H9 (cell line): ENCODE data around the gene DNHD1. TPM values are rescaled to one million over a fixed set of nuclear protein-coding genes. Genes with fewer than 3 reads are reported as not detected.
A peak's percentile ranks its signal among the peaks of the same experiment; 100 is the strongest.

Source experiments
- DNase-seq: peaks from one replicate; pipeline ENCODE4 v3.0.0-alpha.2; 2017
- H2AFZ ChIP-seq: one replicate; pipeline ENCODE4 v1.6.1; 2013; ENCODE audit warnings: mild to moderate bottlenecking, low read length, control low read depth, moderate library complexity
- H2AK5ac ChIP-seq: 2 replicates; pipeline ENCODE4 v1.6.1; 2013; ENCODE audit warnings: low read length, control low read depth, mixed read lengths; ENCODE audit not compliant: insufficient read length
- H2BK120ac ChIP-seq: one replicate; pipeline ENCODE4 v1.6.1; 2013; ENCODE audit warnings: low read depth, mild to moderate bottlenecking, low read length, control low read depth, inconsistent platforms; ENCODE audit not compliant: poor library complexity, severe bottlenecking
- H2BK12ac ChIP-seq: 2 replicates; pipeline ENCODE4 v1.6.1; 2013; ENCODE audit warnings: low read length, control low read depth, mixed read lengths, low read depth; ENCODE audit not compliant: insufficient read length
- H2BK15ac ChIP-seq: 2 replicates; pipeline ENCODE4 v1.6.1; 2013; ENCODE audit warnings: low read depth, low read length, control low read depth
- H2BK20ac ChIP-seq: one replicate; pipeline ENCODE4 v1.6.1; 2013; ENCODE audit warnings: low read depth, mild to moderate bottlenecking, low read length, control low read depth, inconsistent platforms; ENCODE audit not compliant: poor library complexity, severe bottlenecking
- H2BK5ac ChIP-seq: 2 replicates; pipeline ENCODE4 v1.6.1; 2013; ENCODE audit warnings: low read length, control low read depth, mixed read lengths; ENCODE audit not compliant: insufficient read length
- H3K14ac ChIP-seq: 2 replicates; pipeline ENCODE4 v1.6.1; 2013; ENCODE audit warnings: low read length, control low read depth; ENCODE audit not compliant: insufficient read depth
- H3K18ac ChIP-seq: 2 replicates; pipeline ENCODE4 v1.6.1; 2013; ENCODE audit warnings: low read depth, mild to moderate bottlenecking, mixed read lengths, low read length, control low read depth; ENCODE audit not compliant: insufficient read length
- H3K23ac ChIP-seq: 2 replicates; pipeline ENCODE4 v1.6.1; 2013; ENCODE audit warnings: low read length, control low read depth, mixed read lengths, low read depth; ENCODE audit not compliant: insufficient read length
- H3K23me2 ChIP-seq: 2 replicates; pipeline ENCODE4 v1.6.1; 2013; ENCODE audit warnings: low read depth, mild to moderate bottlenecking, mixed read lengths, low read length, control low read depth; ENCODE audit not compliant: insufficient read length, poor library complexity, severe bottlenecking
- H3K27ac ChIP-seq: 2 replicates; pipeline ENCODE4 v1.5.1; 2013; ENCODE audit warnings: low read length, control low read depth, mixed read lengths, low read depth; ENCODE audit not compliant: insufficient read length
- H3K27me3 ChIP-seq: 2 replicates; pipeline ENCODE4 v1.6.1; 2013; ENCODE audit warnings: low read length, control low read depth, inconsistent platforms; ENCODE audit not compliant: insufficient read depth
- H3K4ac ChIP-seq: 2 replicates; pipeline ENCODE4 v1.6.1; 2013; ENCODE audit warnings: low read depth, mild to moderate bottlenecking, control low read depth, inconsistent platforms, low read length, moderate library complexity
- H3K4me1 ChIP-seq: 2 replicates; pipeline ENCODE4 v1.6.1; 2013; ENCODE audit warnings: low read length, control low read depth, inconsistent platforms; ENCODE audit not compliant: insufficient read depth
- H3K4me2 ChIP-seq: 2 replicates; pipeline ENCODE4 v1.6.1; 2013; ENCODE audit warnings: low read length, control low read depth, mixed read lengths; ENCODE audit not compliant: insufficient read length, insufficient read depth
- H3K56ac ChIP-seq: 2 replicates; pipeline ENCODE4 v1.6.1; 2013; ENCODE audit warnings: low read depth, mild to moderate bottlenecking, mixed read lengths, low read length, control low read depth; ENCODE audit not compliant: insufficient read length
- H3K79me1 ChIP-seq: 2 replicates; pipeline ENCODE4 v1.6.1; 2013; ENCODE audit warnings: low read depth, mild to moderate bottlenecking, moderate library complexity, low read length, control low read depth, inconsistent platforms; ENCODE audit not compliant: insufficient read depth, poor library complexity, severe bottlenecking
- H3K79me2 ChIP-seq: 2 replicates; pipeline ENCODE4 v1.6.1; 2013; ENCODE audit warnings: low read length, control low read depth, inconsistent platforms; ENCODE audit not compliant: insufficient read depth
- H3K9ac ChIP-seq: 2 replicates; pipeline ENCODE4 v1.6.1; 2013; ENCODE audit warnings: low read length, control low read depth, mixed read lengths; ENCODE audit not compliant: insufficient read length; ENCODE audit errors: extremely low read depth
- H3K9me3 ChIP-seq: one replicate; pipeline ENCODE4 v1.6.1; 2013; ENCODE audit warnings: low read depth, low read length, inconsistent platforms; ENCODE audit not compliant: control insufficient read depth
- H3T11ph ChIP-seq: one replicate; pipeline ENCODE4 v1.6.1; 2013; ENCODE audit warnings: mild to moderate bottlenecking, low read length, control low read depth, inconsistent platforms
- H4K20me1 ChIP-seq: one replicate; pipeline ENCODE4 v1.6.1; 2013; ENCODE audit not compliant: control insufficient read depth, insufficient read length, insufficient read depth
- H4K5ac ChIP-seq: 2 replicates; pipeline ENCODE4 v1.6.1; 2013; ENCODE audit warnings: low read depth, mild to moderate bottlenecking, mixed read lengths, low read length, control low read depth; ENCODE audit not compliant: insufficient read length
- H4K8ac ChIP-seq: replicated peaks from 2 replicates; pipeline ENCODE4 v1.6.1; 2013; ENCODE audit warnings: low read length, control low read depth, mixed read lengths, low read depth; ENCODE audit not compliant: insufficient read length
- H4K91ac ChIP-seq: 2 replicates; pipeline ENCODE4 v1.6.1; 2013; ENCODE audit warnings: low read depth, mild to moderate bottlenecking, moderate library complexity, mixed read lengths, low read length, control low read depth; ENCODE audit not compliant: insufficient read length
- H3K27ac Mint-ChIP-seq, 3 experiments: 2 replicates in 2 of 3; 3 replicates in 1 of 3; pipeline ENCODE4 v1.8.0; 2020 to 2021; ENCODE audit warnings: mixed read lengths in 3 of 3, mild to moderate bottlenecking in 1 of 3, moderate library complexity in 1 of 3
- H3K27me3 Mint-ChIP-seq: 2 replicates; pipeline ENCODE4 v1.8.0; 2021; ENCODE audit warnings: low read depth, mild to moderate bottlenecking, moderate library complexity, mixed read lengths
- H3K36me3 Mint-ChIP-seq, 3 experiments: 2 replicates in 2 of 3; 3 replicates in 1 of 3; pipeline ENCODE4 v1.8.0; 2020 to 2021; ENCODE audit warnings: low read depth in 3 of 3, mixed read lengths in 3 of 3; ENCODE audit not compliant: insufficient read depth in 1 of 3
- H3K4me1 Mint-ChIP-seq, 2 experiments: 2 replicates each; pipeline ENCODE4 v1.8.0; 2020; ENCODE audit warnings: mixed read lengths in 2 of 2
- H3K4me3 Mint-ChIP-seq, 2 experiments: 2 replicates in 1 of 2; 3 replicates in 1 of 2; pipeline ENCODE4 v1.8.0; 2020 to 2021; ENCODE audit warnings: mild to moderate bottlenecking in 2 of 2, mixed read lengths in 2 of 2, moderate library complexity in 1 of 2
- H3K9me3 Mint-ChIP-seq, 2 experiments: 2 replicates in 1 of 2; 3 replicates in 1 of 2; pipeline ENCODE4 v1.8.0; 2020; ENCODE audit warnings: mild to moderate bottlenecking in 2 of 2, mixed read lengths in 2 of 2, moderate library complexity in 1 of 2
- CTCF ChIP-seq: fragments of 200-600 bp; sonication (generic); conservative IDR thresholded peaks from 3 replicates; pipeline ENCODE4 v1.8.0; 2021; ENCODE audit warnings: antibody characterized with exemption, mild to moderate bottlenecking
- WGBS: extraction: QIAGEN DNeasy Blood & Tissue Kit; methylation state at CpG from one replicate; pipeline ENCODE4 v1.1.7; 2013; ENCODE audit warnings: missing lambda C conversion rate, low lambda C conversion rate, mixed read lengths; ENCODE audit not compliant: insufficient read length; ENCODE audit errors: extremely low coverage; 5-methylcytosine and 5-hydroxymethylcytosine counted together
- total RNA-seq: library from RNA; stranded (reverse); gene quantifications from 2 replicates; pipeline ENCODE4 v1.2.1, GENCODE V29; 2021

The DNHD1 gene
- total RNA-seq, 1 experiment from 2014 or later: 3.5 TPM

GRCh38 chr11:6609502-6610015, 112.5 kb downstream of the DNHD1 start:
- Mint-ChIP-seq H3K27me3 (no peaks in the 10 kb centered on the region; the same call in 1 of the 2 replicates), H3K4me1 (peaks cover 24% of the 10 kb centered on the region in 2 experiments), H3K36me3 (peaks cover 32 to 51% (median 46%) of the 10 kb centered on the region in 3 experiments; a peak in 6 of 7 replicates), H3K4me3 (peak overlapping the region in 1 of 2 experiments; percentile 64; a peak in 2 of 5 replicates), H3K9me3 (no peaks in the 10 kb centered on the region), H3K27ac (peak overlapping the region; percentile 17 to 49 (median 46); a peak in 3 of 7 replicates)
- Histone ChIP-seq H2BK20ac (no peak overlapping the region), H2BK15ac (no peak overlapping the region), H3K27me3 (no peaks in the 10 kb centered on the region), H4K8ac (no peak overlapping the region), H3K9ac (no peak overlapping the region), H3K9me3 (no peaks in the 10 kb centered on the region), H3K56ac (no peak overlapping the region), H3K14ac (no peak overlapping the region), H3K18ac (no peak overlapping the region), H3K79me2 (no peaks in the 10 kb centered on the region), H3K4me2 (no peak overlapping the region), H4K91ac (no peak overlapping the region), H3K4me1 (no peaks in the 10 kb centered on the region; the same call in 1 of the 2 replicates), H3K23me2 (peaks cover 13% of the 10 kb centered on the region), H3K27ac (no peak overlapping the region), H2AFZ (no peak overlapping the region), H3K4ac (no peak overlapping the region), H4K20me1 (no peaks in the 10 kb centered on the region), H2BK120ac (no peak overlapping the region), H3K23ac (no peak overlapping the region), H2BK12ac (no peak overlapping the region), H3T11ph (no peak overlapping the region), H3K79me1 (no peaks in the 10 kb centered on the region), H4K5ac (no peak overlapping the region), H2AK5ac (no peak overlapping the region), H2BK5ac (no peak overlapping the region)
- peak; percentile 2 for DNase-seq
- no peak for TF ChIP-seq CTCF
- no CpG with 5 or more reads among the region's 8 CpGs for WGBS
